DND-41 (cell line): ENCODE results near the gene PLOD2.

ENCODE experiments used
- ATAC-seq: fragments of 200-7000 bp; cut with Tn5 transposase; 3 replicates; pipeline ENCODE4 v1.9.1; 2021; ENCODE audit warnings: low read depth; ENCODE audit not compliant: insufficient read depth
- DNase-seq: peaks from one replicate; pipeline ENCODE4 v3.0.0-alpha.2; 2020
- H2AFZ ChIP-seq: 2 replicates; pipeline ENCODE4 v1.6.0; 2012; ENCODE audit warnings: low read depth, low read length
- H3K27ac ChIP-seq: 2 replicates; pipeline ENCODE4 v1.5.1; 2012; ENCODE audit warnings: low read length, inconsistent platforms
- H3K27me3 ChIP-seq: fragments of 200-600 bp; sonication (generic); 2 replicates; pipeline ENCODE4 v1.6.0; 2012; ENCODE audit warnings: low read length, mild to moderate bottlenecking, inconsistent platforms; ENCODE audit not compliant: insufficient read depth, poor library complexity
- H3K36me3 ChIP-seq: 2 replicates; pipeline ENCODE4 v1.5.1; 2012; ENCODE audit warnings: low read length, inconsistent platforms; ENCODE audit not compliant: insufficient read depth
- H3K4me1 ChIP-seq: 2 replicates; pipeline ENCODE4 v1.5.1; 2012; ENCODE audit warnings: mild to moderate bottlenecking, low read length; ENCODE audit not compliant: insufficient read depth
- H3K4me2 ChIP-seq: 2 replicates; pipeline ENCODE4 v1.6.0; 2012; ENCODE audit warnings: mild to moderate bottlenecking, moderate library complexity, low read length, inconsistent platforms; ENCODE audit not compliant: insufficient read depth
- H3K4me3 ChIP-seq, 2 experiments: fragments of 200-600 bp in 1 of 2; shearing (Covaris generic) in 1 of 2; 2 replicates each; pipeline ENCODE4 v1.5.1; 2012 to 2016; ENCODE audit warnings: inconsistent platforms in 2 of 2, low read length in 2 of 2, mild to moderate bottlenecking in 2 of 2, low read depth in 1 of 2, moderate library complexity in 1 of 2
- H3K79me2 ChIP-seq: 2 replicates; pipeline ENCODE4 v1.6.0; 2012; ENCODE audit warnings: low read length, inconsistent platforms; ENCODE audit not compliant: insufficient read depth
- H3K9ac ChIP-seq: 2 replicates; pipeline ENCODE4 v1.6.0; 2012; ENCODE audit warnings: low read depth, mild to moderate bottlenecking, inconsistent platforms, low read length, moderate library complexity
- H3K9me3 ChIP-seq: 2 replicates; pipeline ENCODE4 v1.5.1; 2012; ENCODE audit warnings: low read length, moderate library complexity, mild to moderate bottlenecking, inconsistent platforms; ENCODE audit not compliant: insufficient read depth, severe bottlenecking
- H4K20me1 ChIP-seq: 2 replicates; pipeline ENCODE4 v1.6.0; 2012; ENCODE audit warnings: low read length; ENCODE audit not compliant: insufficient read depth
- CTCF ChIP-seq: IDR thresholded peaks from 2 replicates; pipeline ENCODE4 v1.5.1; 2012; ENCODE audit warnings: borderline replicate concordance, low read length, moderate library complexity, mild to moderate bottlenecking; ENCODE audit not compliant: poor library complexity, severe bottlenecking; ENCODE audit errors: extremely low read depth
- EZH2 ChIP-seq: IDR thresholded peaks from 3 replicates; pipeline ENCODE4 v1.6.1; 2012; ENCODE audit warnings: borderline replicate concordance, low read depth, mild to moderate bottlenecking, moderate library complexity, low read length, inconsistent platforms; ENCODE audit not compliant: severe bottlenecking

The PLOD2 gene

GRCh38 chr3:146156666-146157314, 4.2 kb downstream of the PLOD2 start:
- Histone ChIP-seq H3K4me3 (no peak overlapping the region), H3K27ac (no peak overlapping the region), H3K79me2 (no peaks in the 10 kb centered on the region), H3K9me3 (no peaks in the 10 kb centered on the region), H2AFZ (no peak overlapping the region), H4K20me1 (no peaks in the 10 kb centered on the region), H3K27me3 (no peaks in the 10 kb centered on the region), H3K36me3 (no peaks in the 10 kb centered on the region), H3K9ac (no peak overlapping the region), H3K4me2 (no peak overlapping the region), H3K4me1 (no peaks in the 10 kb centered on the region)
- ATAC-seq (no peak), DNase-seq (no peak)
- TF ChIP-seq CTCF (no peak), EZH2 (no peak)

- no peak for ATAC-seq
- Histone ChIP-seq H3K4me3 (no peak overlapping the region), H3K36me3 (no peaks in the 10 kb centered on the region), H3K9me3 (no peaks in the 10 kb centered on the region), H3K4me1 (no peaks in the 10 kb centered on the region), H3K4me2 (no peak overlapping the region), H4K20me1 (no peaks in the 10 kb centered on the region), H2AFZ (no peak overlapping the region), H3K9ac (no peak overlapping the region), H3K79me2 (no peaks in the 10 kb centered on the region), H3K27ac (no peak overlapping the region), H3K27me3 (no peaks in the 10 kb centered on the region)
- TF ChIP-seq EZH2 (no peak), CTCF (no peak)
- DNase-seq = no peak
These were observed 4.9 kb downstream of the PLOD2 start for GRCh38 chr3:146156095-146156494.

- H3K4me3 ChIP-seq = no peak overlapping the region
- H3K9me3 ChIP-seq = no peaks in the 10 kb centered on the region
- no peak for TF ChIP-seq CTCF
- no peak for TF ChIP-seq EZH2
- no peak overlapping the region for H2AFZ ChIP-seq
- no peak overlapping the region for H3K4me2 ChIP-seq
- DNase-seq (no peak), ATAC-seq (no peak)
- H3K36me3 ChIP-seq = no peaks in the 10 kb centered on the region
- no peaks in the 10 kb centered on the region for H3K27me3 ChIP-seq
- H3K4me1 ChIP-seq = no peaks in the 10 kb centered on the region
- no peaks in the 10 kb centered on the region for H4K20me1 ChIP-seq
- H3K27ac ChIP-seq = no peak overlapping the region
- no peaks in the 10 kb centered on the region for H3K79me2 ChIP-seq
- H3K9ac ChIP-seq = no peak overlapping the region
These were observed 6.0 kb downstream of the PLOD2 start for GRCh38 chr3:146154995-146155394.

- H3K9ac ChIP-seq = no peak overlapping the region
- H3K27ac ChIP-seq = no peak overlapping the region
- no peaks in the 10 kb centered on the region for H3K27me3 ChIP-seq
- H2AFZ ChIP-seq = no peak overlapping the region
- DNase-seq (no peak), ATAC-seq (no peak)
- no peaks in the 10 kb centered on the region for H3K36me3 ChIP-seq
- H4K20me1 ChIP-seq = no peaks in the 10 kb centered on the region
- no peaks in the 10 kb centered on the region for H3K79me2 ChIP-seq
- TF ChIP-seq CTCF (no peak), EZH2 (no peak)
- no peak overlapping the region for H3K4me2 ChIP-seq
- H3K4me3 ChIP-seq = no peak overlapping the region
- H3K9me3 ChIP-seq = no peaks in the 10 kb centered on the region
- no peaks in the 10 kb centered on the region for H3K4me1 ChIP-seq
These were observed 6.7 kb downstream of the PLOD2 start for GRCh38 chr3:146154316-146154715.
